HepG2 (cell line): ENCODE results near the gene OR1F1. TPM values are rescaled to one million over a fixed set of nuclear protein-coding genes. Genes with fewer than 3 reads are reported as not detected.

Source experiments
- ATAC-seq: fragments of 200-7000 bp; cut with Tn5 transposase; 3 replicates; pipeline ENCODE4 v1.9.1; 2020; ENCODE audit warnings: mild to moderate bottlenecking, moderate library complexity
- BruUV-seq: library from RNA; stranded (reverse); fragments of 400-500 nt; replicated peaks from 2 replicates; lab custom pipeline; 2021; lab: Mats Ljungman, UMichigan
- CTCF ChIA-PET: fragments of 300-600 bp; formaldehyde crosslinking; extraction: SDS; loops from one replicate; lab custom pipeline; 2021; ENCODE audit warnings: low total read pairs, inconsistent platforms, low intra/inter-chr PET ratio; lab: Yijun Ruan, JAX
- POLR2A ChIA-PET: fragments of 350-600 bp; sonication (Branson Sonifier 250); formaldehyde crosslinking; loops from one replicate; lab custom pipeline; 2020; ENCODE audit warnings: antibody characterized with exemption, inconsistent platforms; lab: Yijun Ruan, JAX
- DNase-seq: peaks from one replicate; pipeline ENCODE4 v3.0.0-alpha.2; 2015; ENCODE audit warnings: low spot score
- FAIRE-seq: peaks from 3 replicates; lab custom pipeline; 2011; peaks lifted over from hg19 to GRCh38; lab: Jason Lieb, UNC
- H2AFZ ChIP-seq: one replicate; pipeline ENCODE4 v1.6.1; 2011; ENCODE audit warnings: low read length, inconsistent platforms
- H3K27ac ChIP-seq: fragments of 300-600 bp; 3 replicates; pipeline ENCODE4 v1.8.0; 2011; ENCODE audit warnings: mixed run types, mild to moderate bottlenecking, mixed read lengths, low read length, inconsistent platforms; ENCODE audit not compliant: insufficient read depth; ENCODE audit errors: extremely low read length
- H3K27me3 ChIP-seq, 2 experiments: fragments of 200-600 bp in 1 of 2; 2 replicates in 1 of 2; 3 replicates in 1 of 2; pipeline versions ENCODE4 v1.6.0 to v1.8.0; 2011; ENCODE audit warnings: low read length in 2 of 2, mild to moderate bottlenecking in 2 of 2, moderate library complexity in 2 of 2, inconsistent platforms in 1 of 2; ENCODE audit not compliant: insufficient read depth in 2 of 2, control insufficient read depth in 1 of 2
- H3K36me3 ChIP-seq, 2 experiments: fragments of 200-600 bp in 1 of 2; replicated peaks in 1 of 2; 2 replicates in 1 of 2; 3 replicates in 1 of 2; pipeline versions ENCODE4 v1.5.1 to v1.8.0; 2011; ENCODE audit warnings: low read length in 2 of 2, inconsistent platforms in 1 of 2; ENCODE audit not compliant: insufficient read depth in 2 of 2, control insufficient read depth in 1 of 2
- H3K4me1 ChIP-seq: 2 replicates; pipeline ENCODE4 v1.5.1; 2012; ENCODE audit warnings: low read length, inconsistent platforms; ENCODE audit not compliant: insufficient read depth
- H3K4me2 ChIP-seq: 2 replicates; pipeline ENCODE4 v1.6.0; 2011; ENCODE audit warnings: low read depth, low read length, inconsistent platforms
- H3K4me3 ChIP-seq, 3 experiments: fragments of 200-600 bp in 1 of 3; sonication (generic), shearing (Covaris generic) in 1 of 3; replicated peaks in 1 of 3; 2 replicates each; pipeline ENCODE4 v1.5.1; 2011 to 2016; ENCODE audit warnings: low read length in 3 of 3, inconsistent platforms in 2 of 3, low read depth in 2 of 3, mild to moderate bottlenecking in 2 of 3, control low read depth in 1 of 3, mixed read lengths in 1 of 3; ENCODE audit not compliant: insufficient read depth in 1 of 3
- H3K79me2 ChIP-seq: one replicate; pipeline ENCODE4 v1.6.1; 2011; ENCODE audit warnings: low read length, inconsistent platforms; ENCODE audit not compliant: insufficient read depth
- H3K9ac ChIP-seq: 2 replicates; pipeline ENCODE4 v1.6.0; 2011; ENCODE audit warnings: mild to moderate bottlenecking, low read depth, low read length, inconsistent platforms; ENCODE audit not compliant: insufficient read depth
- H3K9me3 ChIP-seq: 2 replicates; pipeline ENCODE4 v1.5.1; 2012; ENCODE audit warnings: mild to moderate bottlenecking, low read length
- H4K20me1 ChIP-seq: 2 replicates; pipeline ENCODE4 v1.6.0; 2011; ENCODE audit warnings: inconsistent platforms, mild to moderate bottlenecking, low read length, moderate library complexity; ENCODE audit not compliant: insufficient read depth
- AFF4 ChIP-seq: sonication (generic); formaldehyde crosslinking; IDR thresholded peaks from 2 replicates; pipeline ENCODE4 v1.4.0; 2020; ENCODE audit warnings: missing genetic modification reagents
- CBX1 ChIP-seq: IDR thresholded peaks from one replicate; pipeline ENCODE4 v1.6.1; 2016; ENCODE audit warnings: antibody characterized with exemption, low read depth
- CBX2 ChIP-seq, 2 experiments: fragments of 200-600 bp in 1 of 2; sonication (generic); formaldehyde crosslinking in 1 of 2; IDR thresholded peaks; 2 replicates each; pipeline versions ENCODE4 v1.7.0 to v1.8.1; 2018 to 2022; ENCODE audit warnings: low read depth in 2 of 2, low read length in 1 of 2, mild to moderate bottlenecking in 1 of 2, missing genetic modification reagents in 1 of 2
- CHCHD3 ChIP-seq: sonication (generic); formaldehyde crosslinking; IDR thresholded peaks from 2 replicates; pipeline ENCODE4 v1.8.0; 2022; ENCODE audit warnings: mild to moderate bottlenecking, missing genetic modification reagents, moderate library complexity
- KAT8 ChIP-seq: IDR thresholded peaks from 2 replicates; pipeline ENCODE4 v1.6.1; 2016; ENCODE audit warnings: missing genetic modification reagents, missing compliant biosample characterization
- MBNL3 ChIP-seq: fragments of 250-450 bp; sonication (Bioruptor Pico); conservative IDR thresholded peaks from 2 replicates; pipeline ENCODE4 v1.8.0; 2022; ENCODE audit warnings: mild to moderate bottlenecking, inconsistent platforms
- NFKB2 ChIP-seq: sonication (generic); formaldehyde crosslinking; IDR thresholded peaks from 2 replicates; pipeline ENCODE4 v1.4.0; 2020; ENCODE audit warnings: missing genetic modification reagents, borderline replicate concordance
- PCBP1 ChIP-seq: fragments of 200-400 bp; formaldehyde crosslinking; IDR thresholded peaks from 2 replicates; pipeline ENCODE4 v1.6.1; 2017; ENCODE audit warnings: mild to moderate bottlenecking, low read depth, low read length, borderline replicate concordance
- PHF21A ChIP-seq: sonication (generic); formaldehyde crosslinking; IDR thresholded peaks from 2 replicates; pipeline ENCODE4 v1.5.0; 2020; ENCODE audit warnings: mild to moderate bottlenecking, missing genetic modification reagents
- SKI ChIP-seq: fragments of 450-650 bp; IDR thresholded peaks from one replicate; pipeline ENCODE4 v1.6.1; 2018; ENCODE audit warnings: mild to moderate bottlenecking; ENCODE audit not compliant: partially characterized antibody
- SNAPC5 ChIP-seq: sonication (generic); formaldehyde crosslinking; IDR thresholded peaks from 2 replicates; pipeline ENCODE4 v1.8.1; 2023; ENCODE audit warnings: mild to moderate bottlenecking, missing genetic modification reagents, borderline replicate concordance
- TBX2 ChIP-seq: sonication (generic); formaldehyde crosslinking; IDR thresholded peaks from 2 replicates; pipeline ENCODE4 v1.5.0; 2020; ENCODE audit warnings: missing genetic modification reagents, mild to moderate bottlenecking, borderline replicate concordance
- ZBTB3 ChIP-seq: sonication (generic); formaldehyde crosslinking; IDR thresholded peaks from 2 replicates; pipeline ENCODE4 v1.4.0; 2020; ENCODE audit warnings: low read depth, mild to moderate bottlenecking, moderate library complexity, missing genetic modification reagents, borderline replicate concordance
- ZNF121 ChIP-seq: sonication (generic); formaldehyde crosslinking; IDR thresholded peaks from 2 replicates; pipeline ENCODE4 v1.5.0; 2020; ENCODE audit warnings: mild to moderate bottlenecking, missing genetic modification reagents
- ZNF17 ChIP-seq: sonication (generic); formaldehyde crosslinking; IDR thresholded peaks from 2 replicates; pipeline ENCODE4 v1.5.0; 2020; ENCODE audit warnings: mild to moderate bottlenecking, missing genetic modification reagents
- ZNF256 ChIP-seq: sonication (generic); formaldehyde crosslinking; conservative IDR thresholded peaks from 2 replicates; pipeline ENCODE4 v1.4.0; 2020; ENCODE audit warnings: missing genetic modification reagents
- ZNF263 ChIP-seq: sonication (generic); formaldehyde crosslinking; IDR thresholded peaks from 2 replicates; pipeline ENCODE4 v1.4.0; 2020; ENCODE audit warnings: missing genetic modification reagents
- ZNF335 ChIP-seq: sonication (generic); formaldehyde crosslinking; IDR thresholded peaks from 2 replicates; pipeline ENCODE4 v1.4.0; 2020; ENCODE audit warnings: missing genetic modification reagents
- ZNF468 ChIP-seq: sonication (generic); formaldehyde crosslinking; IDR thresholded peaks from 2 replicates; pipeline ENCODE4 v1.8.0; 2022; ENCODE audit warnings: mild to moderate bottlenecking, moderate library complexity, missing genetic modification reagents
- ZNF703 ChIP-seq: sonication (generic); formaldehyde crosslinking; IDR thresholded peaks from 2 replicates; pipeline ENCODE4 v1.5.1; 2020; ENCODE audit warnings: missing genetic modification reagents, mild to moderate bottlenecking, moderate library complexity, borderline replicate concordance
- ZNF724P ChIP-seq: sonication (generic); formaldehyde crosslinking; IDR thresholded peaks from 2 replicates; pipeline ENCODE4 v1.8.0; 2022; ENCODE audit warnings: missing genetic modification reagents, borderline replicate concordance
- ZNF784 ChIP-seq: sonication (generic); formaldehyde crosslinking; IDR thresholded peaks from 2 replicates; pipeline ENCODE4 v1.5.1; 2020; ENCODE audit warnings: missing genetic modification reagents, mild to moderate bottlenecking, borderline replicate concordance
- WGBS: methylation state at CpG from one replicate; pipeline ENCODE4 v1.1.6; 2017; ENCODE audit warnings: low lambda C conversion rate; 5-methylcytosine and 5-hydroxymethylcytosine counted together
- in situ Hi-C: cut with HindIII; loops from 2 replicates; pipeline ENCODE4 v1.10.0; 2017; ENCODE audit warnings: low pct_unique_long_range_greater_than_20kb; ENCODE audit not compliant: extremely low pct_ligation_motif_present
- intact Hi-C: fragments of 100-400 bp; cut with micrococcal nuclease; formaldehyde crosslinking; loops from one replicate; pipeline ENCODE4 v1.10.0; 2022; ENCODE audit not compliant: unreplicated experiment
- polyA plus RNA-seq, 8 experiments: library from polyadenylated mRNA; depleted of rRNA in 3 of 8; stranded (reverse) in 7 of 8; unstranded in 1 of 8; fragments of >200 nt; fragmentation: Illumina TruSeq in 4 of 8; extraction: Trizol in 4 of 8; gene quantifications; 2 replicates each; pipeline versions ENCODE4 v1.2.1 to v1.2.3, GENCODE V29; 2011 to 2016; ENCODE audit warnings: low read depth in 4 of 8, missing spikeins in 1 of 8, mixed read lengths in 1 of 8; ENCODE audit not compliant: insufficient read depth in 1 of 8
- total RNA-seq, 5 experiments: library from RNA; depleted of rRNA; stranded (reverse); fragments of >200 nt; fragmentation: Illumina TruSeq; extraction: Trizol; gene quantifications; 2 replicates each; pipeline ENCODE4 v1.2.3, GENCODE V29; 2016; ENCODE audit warnings: low read depth in 1 of 5

Gene OR1F1
- total and polyA plus RNA-seq, 2 of the 13 experiments (the other 11 are each of a cell fraction or from before 2014, with no cell fraction given) = 0.90 TPM; not detected in 1

- Histone ChIP-seq H3K4me2 (peak overlapping the region; percentile 88), H3K36me3 (no peaks in the 10 kb centered on the region), H3K4me3 (peak overlapping the region; percentile 57 to 76 (median 59)), H3K4me1 (peaks cover 56% of the 10 kb centered on the region), H3K9me3 (no peaks in the 10 kb centered on the region), H3K79me2 (no peaks in the 10 kb centered on the region), H4K20me1 (no peaks in the 10 kb centered on the region), H3K27me3 (no peaks in the 10 kb centered on the region), H2AFZ (peak overlapping the region; percentile 16), H3K9ac (peak overlapping the region; percentile 49; the same call in 1 of the 2 replicates), H3K27ac (no peak overlapping the region)
- WGBS = 22% methylated on average over 16 of the region's 16 CpGs
- no TSS peak for BruUV-seq
- POLR2A ChIA-PET = interaction anchor here (0.8 to 2.0 kb wide), 5 partner anchors 8 to 92 kb away, joined by 3 to 10 read pairs (median 7); partner anchors contain the start of gene ZNF263
- peak; percentile 16 for DNase-seq
- peak; percentile 18 for ATAC-seq
- FAIRE-seq = no peak
- CTCF ChIA-PET = no interaction called here
- intact Hi-C loops (loop anchor here (5.0 kb wide), 1 partner anchor 71 kb away; no protein-coding TSS in a partner anchor), in situ Hi-C loops (no loop called here)
- TF ChIP-seq ZNF263 (CRISPR knock-in tag) (no peak), PCBP1 (no peak), ZBTB3 (CRISPR knock-in tag) (no peak), CBX1 (no peak), AFF4 (CRISPR knock-in tag) (no peak), ZNF784 (no peak), SNAPC5 (CRISPR knock-in tag) (no peak), ZNF703 (CRISPR knock-in tag) (no peak), KAT8 (no peak), ZNF121 (CRISPR knock-in tag) (no peak), PHF21A (CRISPR knock-in tag) (no peak), ZNF724P (CRISPR knock-in tag) (no peak), CHCHD3 (no peak), NFKB2 (CRISPR knock-in tag) (0 out of 2 replicates have a peak, but pooled peaks have one; percentile 9), ZNF335 (CRISPR knock-in tag) (no peak), ZNF17 (CRISPR knock-in tag) (no peak), ZNF468 (CRISPR knock-in tag) (no peak), TBX2 (CRISPR knock-in tag) (no peak), MBNL3 (CRISPR knock-in tag) (no peak), CBX2 (IDR thresholded peaks at IDR 0.05; ENCODE audit: low read depth, low read length) (no peak), CBX2 (CRISPR knock-in tag; IDR thresholded peaks at IDR 0.05; ENCODE audit: low read depth) (no peak), ZNF256 (CRISPR knock-in tag) (no peak), SKI (no peak)
These were observed 2.9 kb downstream of the OR1F1 start for GRCh38 chr16:3190949-3191353.
